ENCODE results near the gene FLNC.

DNA sequence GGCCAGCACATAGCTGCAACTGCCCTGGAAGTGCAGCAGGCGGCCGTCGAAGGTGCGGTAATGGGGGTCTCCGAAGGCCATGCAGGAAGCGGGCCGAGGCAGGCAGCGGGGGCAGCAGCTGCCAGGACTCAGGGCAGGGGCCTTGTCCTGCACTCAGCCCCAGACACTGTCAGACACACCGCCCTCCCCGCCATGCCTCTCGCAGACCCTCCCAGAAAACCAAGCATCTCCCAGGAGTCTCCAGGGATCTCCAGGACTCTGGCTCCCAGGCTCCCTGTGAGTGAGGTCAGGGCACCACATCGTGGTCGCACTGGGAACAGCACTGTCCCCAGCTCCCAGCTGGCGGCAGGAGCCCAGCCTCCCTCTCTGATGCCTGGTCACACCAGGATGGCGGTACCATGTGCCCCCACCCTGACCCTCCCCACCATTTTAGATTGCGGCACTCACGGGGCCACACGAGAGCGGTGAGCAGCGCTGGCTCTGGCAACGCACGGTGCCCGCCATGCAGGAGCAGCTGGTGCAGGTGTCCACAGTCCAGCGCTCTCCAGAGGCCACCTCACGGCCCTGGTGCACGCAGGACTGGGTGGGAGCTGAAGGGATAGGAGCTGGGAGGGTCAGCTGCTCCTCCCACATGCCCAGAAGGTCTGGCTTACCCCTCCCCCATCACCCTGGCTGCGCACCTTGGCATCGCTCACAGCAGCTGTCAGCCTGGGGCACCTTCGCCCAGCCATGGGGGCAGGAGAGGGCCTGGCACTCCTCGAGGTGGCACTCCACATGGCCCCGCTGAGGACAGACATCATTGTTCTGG is 49.9 kb downstream of the FLNC start:
- TF ChIP-seq POLR2A (IDR thresholded peaks at IDR 0.05; ENCODE audit: low read length) (no peak), GATA1 (IDR thresholded peaks at IDR 0.05; ENCODE audit: low read depth, low read length) (no peak)

Measured in erythroblast (primary cell).